GM12873 (cell line): ENCODE measurements around the gene RNU6-1.

Experiments
- CTCF ChIP-seq: IDR thresholded peaks from 2 replicates; pipeline ENCODE4 v1.5.1; 2012; ENCODE audit warnings: low read depth, mild to moderate bottlenecking, moderate library complexity, low read length, control low read depth; ENCODE audit not compliant: insufficient read depth; ENCODE audit errors: missing control alignments

The RNU6-1 gene

GRCh38 chr15:67882487-67883233 lies 42.8 kb upstream of the RNU6-1 start:
- TF ChIP-seq CTCF: no peak

- no peak for TF ChIP-seq CTCF
These were observed 40.9 kb upstream of the RNU6-1 start for GRCh38 chr15:67880651-67881182.

- no peak for TF ChIP-seq CTCF
These were observed 39.7 kb upstream of the RNU6-1 start for GRCh38 chr15:67879440-67880129.

- no peak for TF ChIP-seq CTCF
These were observed 38.9 kb upstream of the RNU6-1 start for GRCh38 chr15:67878712-67879206.

- TF ChIP-seq CTCF: no peak
These were observed 33.9 kb upstream of the RNU6-1 start for GRCh38 chr15:67873777-67874176.

- no peak for TF ChIP-seq CTCF
These were observed 31.1 kb upstream of the RNU6-1 start for GRCh38 chr15:67870868-67871408.

GRCh38 chr15:67869701-67870100 lies 29.9 kb upstream of the RNU6-1 start:
- no peak for TF ChIP-seq CTCF
